ENCODE data around the gene MTRFR.

The MTRFR gene

GRCh38 chr12:123227581-123228258 lies 5.5 kb upstream of the MTRFR start:
- no peak for ATAC-seq
- no peak for TF ChIP-seq GLIS3 (CRISPR knock-in tag; IDR thresholded peaks at IDR 0.05)

- ATAC-seq, result no peak
- TF ChIP-seq ZNF565 (CRISPR knock-in tag; conservative IDR thresholded peaks at IDR 0.05; ENCODE audit: low read depth), result no peak
- TF ChIP-seq BACH2 (CRISPR knock-in tag; IDR thresholded peaks at IDR 0.05; ENCODE audit: borderline replicate concordance), result no peak
- no peak for TF ChIP-seq OSR1 (CRISPR knock-in tag; IDR thresholded peaks at IDR 0.05)
- TF ChIP-seq CSDC2 (CRISPR knock-in tag; IDR thresholded peaks at IDR 0.05), result no peak
- no peak for TF ChIP-seq GLIS3 (CRISPR knock-in tag; IDR thresholded peaks at IDR 0.05)
- no peak for TF ChIP-seq TSHZ2 (CRISPR knock-in tag; IDR thresholded peaks at IDR 0.05)
- no peak for TF ChIP-seq PATZ1 (CRISPR knock-in tag; IDR thresholded peaks at IDR 0.05; ENCODE audit: borderline replicate concordance)
- TF ChIP-seq SNAI2 (CRISPR knock-in tag; IDR thresholded peaks at IDR 0.05), result no peak
Measured at GRCh38 chr12:123229051-123229450, 4.2 kb upstream of the MTRFR start.

- ATAC-seq, result no peak
- TF ChIP-seq OSR1 (CRISPR knock-in tag; IDR thresholded peaks at IDR 0.05) (no peak), ZFP30 (CRISPR knock-in tag; IDR thresholded peaks at IDR 0.05) (no peak), PPARA (CRISPR knock-in tag; IDR thresholded peaks at IDR 0.05; ENCODE audit: borderline replicate concordance) (no peak), CREB5 (CRISPR knock-in tag; IDR thresholded peaks at IDR 0.05; ENCODE audit: low read depth) (no peak), RARB (CRISPR knock-in tag; IDR thresholded peaks at IDR 0.05) (no peak), SNAI2 (CRISPR knock-in tag; IDR thresholded peaks at IDR 0.05) (no peak), TCF4 (CRISPR knock-in tag; IDR thresholded peaks at IDR 0.05; ENCODE audit: borderline replicate concordance) (no peak), PATZ1 (CRISPR knock-in tag; IDR thresholded peaks at IDR 0.05; ENCODE audit: borderline replicate concordance) (no peak), ZNF8 (CRISPR knock-in tag; IDR thresholded peaks at IDR 0.05) (no peak), ZNF70 (CRISPR knock-in tag; IDR thresholded peaks at IDR 0.05) (no peak), ZC3H10 (CRISPR knock-in tag; IDR thresholded peaks at IDR 0.05) (no peak), GLIS3 (CRISPR knock-in tag; IDR thresholded peaks at IDR 0.05) (no peak), CSRNP3 (CRISPR knock-in tag; IDR thresholded peaks at IDR 0.05) (no peak), ZFP3 (CRISPR knock-in tag; IDR thresholded peaks at IDR 0.05) (no peak), ISL1 (CRISPR knock-in tag; IDR thresholded peaks at IDR 0.05) (no peak), TOX (CRISPR knock-in tag; IDR thresholded peaks at IDR 0.05; ENCODE audit: borderline replicate concordance) (no peak), TSHZ2 (CRISPR knock-in tag; IDR thresholded peaks at IDR 0.05) (no peak), BACH2 (CRISPR knock-in tag; IDR thresholded peaks at IDR 0.05; ENCODE audit: borderline replicate concordance) (no peak)
Measured at GRCh38 chr12:123231931-123232330, 1.3 kb upstream of the MTRFR start.

All from SK-N-SH treated with all-trans-retinoic acid at 6 μM for 48 hours (cell line).